Inflammatory macrophage treated with lipopolysaccharide for 1 hour (primary cell): ENCODE measurements around the gene MEF2D.
A peak's percentile ranks its signal among the peaks of the same experiment; 100 is the strongest.

ENCODE experiments used
- DNase-seq, 2 donors: peaks; one replicate each; pipeline ENCODE4 v3.0.0-alpha.2; 2020 to 2022

The MEF2D gene

GRCh38 chr1:156467385-156467784 lies 33.2 kb downstream of the MEF2D start:
- no peak for DNase-seq

GRCh38 chr1:156465747-156466365 lies 34.7 kb downstream of the MEF2D start:
- no peak for DNase-seq

DNA sequence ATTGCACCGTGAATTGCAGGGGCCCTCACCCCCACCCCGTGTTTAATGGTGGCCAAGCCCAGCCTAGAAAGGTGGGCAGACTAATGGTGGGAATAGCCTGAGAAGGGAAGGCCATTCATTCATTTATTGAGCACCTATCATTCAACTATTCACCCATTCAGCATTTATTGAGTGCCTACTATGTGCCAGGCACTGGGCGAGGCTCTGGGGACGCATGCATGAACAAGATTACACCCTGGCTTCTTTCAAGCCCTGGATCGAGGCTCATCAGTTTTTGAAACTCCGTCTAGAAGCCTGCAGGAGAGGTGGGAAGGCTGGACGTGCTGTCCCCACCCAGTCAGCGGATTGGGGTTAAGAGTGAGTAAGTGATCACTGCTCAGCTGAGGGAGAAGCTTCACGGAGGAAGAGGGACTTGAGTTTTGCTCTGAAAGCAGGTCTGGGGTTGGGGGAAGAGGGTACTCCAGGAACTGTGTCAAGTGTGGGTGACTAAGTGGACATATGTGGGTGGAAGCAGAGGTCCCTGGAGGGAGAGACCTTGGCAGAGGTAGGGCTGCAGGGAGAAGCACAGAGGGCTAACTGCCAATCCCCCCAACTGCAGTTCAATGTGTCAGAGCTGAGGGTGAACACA lies 35.6 kb downstream of the MEF2D start:
- no peak for DNase-seq

- no peak for DNase-seq
Measured at GRCh38 chr1:156464335-156464734, 36.2 kb downstream of the MEF2D start.

GRCh38 chr1:156463874-156464273 lies 36.7 kb downstream of the MEF2D start:
- DNase-seq, result no peak

- DNase-seq, result no peak
Measured at GRCh38 chr1:156462954-156463795, 37.4 kb downstream of the MEF2D start.

DNA sequence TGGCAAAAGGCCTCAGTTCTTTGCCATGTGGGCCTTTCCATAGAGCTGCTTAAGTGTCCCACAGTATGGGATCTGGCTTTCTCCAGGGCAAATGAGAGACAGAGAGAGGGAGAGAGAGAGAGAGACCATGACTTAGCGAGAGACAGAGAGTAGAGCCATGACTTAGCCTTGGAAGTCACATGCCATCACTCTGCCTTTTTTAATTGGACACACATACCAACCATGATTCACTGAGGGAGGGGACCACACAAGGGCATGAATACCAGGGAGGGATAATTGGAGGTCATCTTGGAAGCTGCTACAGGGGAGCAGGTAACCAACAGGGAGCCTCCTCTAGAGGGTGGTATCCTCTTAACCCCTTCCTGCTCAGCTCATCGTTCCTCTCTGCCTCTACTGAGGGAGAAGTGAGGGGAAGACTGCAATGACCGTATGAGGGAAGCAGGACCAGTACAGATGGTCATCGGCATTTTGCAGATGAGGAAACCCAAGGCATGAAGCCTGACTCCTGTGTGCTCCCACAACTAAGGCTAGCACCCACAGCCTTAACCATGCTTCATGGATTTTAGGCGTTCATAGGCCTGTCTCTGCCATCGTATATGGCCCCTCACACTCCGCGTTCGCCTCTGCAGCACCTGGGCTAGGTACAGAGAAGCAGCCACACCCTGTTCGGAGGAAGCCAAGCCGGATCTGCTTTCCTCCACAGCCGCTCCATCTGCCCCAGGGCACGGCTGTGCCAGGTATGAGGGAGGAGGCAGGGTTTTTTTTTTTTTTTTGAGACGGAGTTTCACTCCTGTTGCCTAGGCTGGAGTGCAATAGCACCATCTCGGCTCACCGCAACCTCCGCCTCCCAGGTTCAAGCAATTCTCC lies 38.6 kb downstream of the MEF2D start:
- no peak for DNase-seq

DNA sequence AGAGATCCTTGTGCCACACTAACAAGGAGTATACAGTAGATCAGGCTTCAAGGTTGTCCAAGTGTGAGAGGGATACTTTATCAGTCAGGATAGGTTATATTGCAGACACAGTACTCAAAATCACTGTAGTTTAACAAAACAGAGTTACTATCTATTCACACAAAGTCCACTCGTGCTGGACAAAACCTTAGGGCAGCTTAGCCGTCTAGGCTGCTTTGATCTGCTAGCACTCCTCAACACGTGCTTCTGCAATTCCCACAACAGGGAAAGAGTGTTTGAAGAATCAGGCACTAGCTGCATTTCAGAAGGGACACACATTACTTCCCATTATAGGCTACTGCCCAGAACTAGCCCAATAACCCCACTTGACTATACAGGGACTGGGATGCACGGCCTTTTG lies 39.5 kb downstream of the MEF2D start:
- DNase-seq, result no peak

DNA sequence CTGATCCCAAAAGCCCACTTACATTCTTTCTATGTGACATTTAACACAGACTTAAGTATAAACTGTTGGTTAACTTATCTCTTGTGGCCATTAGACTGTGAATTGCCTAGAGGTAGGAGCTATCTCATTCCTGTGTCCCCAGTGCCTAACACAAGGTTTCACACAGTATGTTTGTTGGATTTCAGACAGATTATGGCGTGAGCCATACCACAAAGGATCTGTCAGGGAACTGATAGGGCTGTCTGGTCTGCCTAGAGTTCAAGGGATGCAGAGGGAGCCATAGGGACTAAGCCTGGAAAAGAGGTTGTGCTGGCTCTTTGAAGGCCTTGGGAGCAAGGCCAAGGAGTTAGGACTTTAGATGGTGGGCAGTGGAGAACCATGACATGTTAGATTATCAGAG lies 40.0 kb downstream of the MEF2D start:
- DNase-seq, result no peak

DNA sequence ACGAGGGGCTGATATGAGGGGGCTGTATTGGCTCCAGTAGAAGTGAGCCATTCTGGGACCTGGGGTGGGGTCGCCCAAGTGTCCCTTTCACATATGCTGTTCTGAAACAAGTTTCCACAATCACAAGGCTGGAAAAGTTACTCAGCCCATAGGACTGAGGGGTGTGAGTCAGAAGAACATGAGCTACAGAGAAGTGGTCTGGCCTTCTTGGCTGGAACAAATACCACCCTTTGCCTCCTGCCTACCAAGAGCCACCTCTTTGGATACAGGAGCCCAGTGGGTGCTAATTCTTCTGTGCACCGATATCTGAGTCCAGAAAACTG lies 42.4 kb downstream of the MEF2D start:
- peak in 1 of 2 donors; percentile 60 for DNase-seq

- peak; percentile 98 for DNase-seq
Measured at GRCh38 chr1:156456625-156457465, 43.7 kb downstream of the MEF2D start.

GRCh38 chr1:156455362-156455761 lies 45.2 kb downstream of the MEF2D start:
- DNase-seq, result no peak

GRCh38 chr1:156452907-156453306 lies 47.7 kb downstream of the MEF2D start:
- peak; percentile 47 to 63 for DNase-seq

DNA sequence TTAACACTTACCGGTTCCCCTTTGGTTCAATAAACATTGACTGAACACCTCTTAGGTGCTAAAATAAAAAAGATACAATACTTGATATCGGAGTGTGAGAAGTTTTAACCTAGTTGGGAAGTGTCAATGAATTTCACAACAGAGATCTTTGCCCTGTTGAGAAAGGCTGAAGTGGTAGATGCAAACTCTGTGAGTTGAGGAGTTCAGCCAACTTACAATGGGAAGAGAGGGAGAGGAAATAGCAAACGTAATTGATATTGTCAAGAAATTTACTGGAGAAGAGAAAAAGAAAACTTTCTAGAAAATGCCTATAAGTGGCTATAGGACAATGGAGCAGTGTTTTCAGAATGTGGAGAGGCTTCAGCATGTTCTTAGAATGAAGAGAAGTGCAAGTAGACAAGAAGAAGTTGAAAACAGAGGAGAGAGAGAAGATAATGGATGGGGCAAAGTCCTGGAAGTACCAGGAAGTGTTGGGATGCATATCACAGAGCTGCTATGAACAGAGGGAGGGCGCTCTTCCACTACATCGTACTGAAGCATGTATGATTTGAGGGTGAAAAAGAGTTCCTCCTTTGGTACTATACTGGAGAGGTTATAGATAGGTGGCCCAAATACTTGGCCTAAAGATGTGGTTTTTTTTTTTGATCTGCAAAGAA lies 48.9 kb downstream of the MEF2D start:
- DNase-seq, result no peak

DNA sequence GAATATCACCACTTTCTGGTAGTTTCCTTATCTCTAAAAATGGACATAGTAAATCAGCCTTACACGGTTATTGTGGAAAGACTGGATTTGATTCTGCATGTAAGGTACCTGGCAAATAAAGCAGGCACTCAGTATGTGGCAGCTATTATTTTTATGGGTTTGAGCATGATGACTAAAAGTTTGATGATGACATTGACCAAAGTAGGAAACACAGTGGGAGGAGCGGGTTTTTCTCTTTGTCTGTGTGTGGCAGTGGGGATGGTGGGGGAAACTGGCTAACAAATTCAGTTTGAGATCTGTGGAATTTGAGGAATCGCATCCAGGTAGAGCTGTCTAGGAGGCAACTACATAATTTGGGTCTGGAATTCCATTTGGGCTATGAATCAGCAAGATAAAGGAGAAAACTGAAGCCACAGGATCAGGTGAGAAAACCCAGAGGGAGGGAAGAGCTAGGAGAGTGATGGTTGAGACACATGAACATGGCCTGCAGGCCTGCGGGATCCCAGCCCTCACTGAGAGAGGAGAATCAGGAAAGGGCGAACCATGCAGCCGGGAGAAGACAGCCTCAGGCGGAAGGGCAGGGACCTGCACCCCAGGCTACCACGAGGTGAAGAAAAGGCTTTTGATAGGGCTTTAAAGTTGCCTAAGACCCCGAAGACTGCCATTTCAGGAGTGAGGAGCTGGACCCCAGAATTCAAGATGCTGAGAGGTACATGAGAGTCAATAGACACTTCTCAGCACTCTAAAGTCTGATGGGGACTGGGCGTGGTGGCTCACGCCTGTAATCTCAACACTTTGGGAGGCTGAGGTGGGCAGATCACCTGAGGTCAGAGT lies 52.2 kb downstream of the MEF2D start:
- peak in 1 of 2 donors; percentile 26 for DNase-seq

DNA sequence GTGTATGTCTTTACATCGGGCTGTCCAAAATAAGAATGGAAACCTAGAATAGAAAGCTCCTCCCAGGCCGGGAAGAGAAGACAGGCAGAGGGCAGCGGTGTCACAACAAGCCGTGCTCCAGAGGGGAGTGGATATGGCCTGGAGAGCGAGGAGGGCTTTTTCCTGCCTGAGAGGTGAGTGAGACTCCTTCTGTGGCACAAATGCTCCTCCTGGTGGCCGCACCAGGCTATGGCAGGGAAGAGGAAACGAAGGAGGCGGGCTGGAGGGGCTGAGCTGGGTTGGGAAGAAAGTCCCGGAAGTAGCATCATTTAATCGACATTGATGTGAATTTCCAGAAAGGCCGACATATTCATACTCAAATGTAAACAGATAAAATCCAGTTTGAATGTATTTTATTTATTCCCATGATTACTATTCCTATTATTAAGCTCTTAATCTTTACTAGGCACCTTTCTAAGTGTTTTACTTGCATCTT lies 54.7 kb downstream of the MEF2D start:
- DNase-seq, result peak; percentile 56 to 93

- DNase-seq, result peak in 1 of 2 donors; percentile 43
Measured at GRCh38 chr1:156444407-156445001, 56.1 kb downstream of the MEF2D start.

GRCh38 chr1:156443286-156443685 lies 57.3 kb downstream of the MEF2D start:
- no peak for DNase-seq

- DNase-seq, result no peak
Measured at GRCh38 chr1:156440654-156441437, 59.7 kb downstream of the MEF2D start.
